HG02852 (cell line): ENCODE data around the gene TMEM218.
"Not testable (repeated sequence)": the region's sequence is repeated elsewhere in the genome, so short reads cannot be mapped to it uniquely, and the experiment has no call there.

Experiments used
- ATAC-seq: cut with Tn5 transposase; IDR thresholded peaks from one replicate; pipeline ENCODE4 v1.9.1; 2021; ENCODE audit warnings: mild to moderate bottlenecking, moderate library complexity; ENCODE audit not compliant: unreplicated experiment

The TMEM218 gene

GRCh38 chr11:125091247-125091876 is 20.1 kb downstream of the TMEM218 start:
- ATAC-seq = no peak

GRCh38 chr11:125090816-125091215 is 20.6 kb downstream of the TMEM218 start:
- ATAC-seq = no peak

- ATAC-seq = not testable (repeated sequence)
These were observed 21.3 kb downstream of the TMEM218 start for GRCh38 chr11:125090151-125090550.

- not testable (repeated sequence) for ATAC-seq
These were observed 21.9 kb downstream of the TMEM218 start for GRCh38 chr11:125089481-125089880.

- no peak for ATAC-seq
These were observed 22.6 kb downstream of the TMEM218 start for GRCh38 chr11:125088576-125089455.

GRCh38 chr11:125088123-125088522 is 23.3 kb downstream of the TMEM218 start:
- ATAC-seq = no peak

GRCh38 chr11:125086633-125087296 is 24.7 kb downstream of the TMEM218 start:
- no peak for ATAC-seq

GRCh38 chr11:125085301-125086081 is 25.9 kb downstream of the TMEM218 start:
- no peak for ATAC-seq

GRCh38 chr11:125084761-125085231 is 26.6 kb downstream of the TMEM218 start:
- ATAC-seq = no peak

- ATAC-seq = no peak
These were observed 27.4 kb downstream of the TMEM218 start for GRCh38 chr11:125084057-125084416.

GRCh38 chr11:125083312-125084056 is 27.9 kb downstream of the TMEM218 start:
- ATAC-seq = no peak

- ATAC-seq = no peak
These were observed 28.7 kb downstream of the TMEM218 start for GRCh38 chr11:125082611-125083311.

GRCh38 chr11:125082040-125082439 is 29.4 kb downstream of the TMEM218 start:
- ATAC-seq = no peak

- no peak for ATAC-seq
These were observed 30.2 kb downstream of the TMEM218 start for GRCh38 chr11:125081098-125081798.

- ATAC-seq = no peak
These were observed 30.9 kb downstream of the TMEM218 start for GRCh38 chr11:125080531-125080911.

GRCh38 chr11:125079878-125080530 is 31.4 kb downstream of the TMEM218 start:
- no peak for ATAC-seq

GRCh38 chr11:125079151-125079877 is 32.1 kb downstream of the TMEM218 start:
- no peak for ATAC-seq
